ENCODE results near the gene MICAL2. TPM values are rescaled to one million over a fixed set of nuclear protein-coding genes. Genes with fewer than 3 reads are reported as not detected.

The MICAL2 gene
- total RNA-seq, 1 experiment from 2014 or later: 37.4 TPM

- BruUV-seq (replicated peaks): no TSS peak
These were observed 53.9 kb downstream of the MICAL2 start for GRCh38 chr11:12164061-12165014.

More at GRCh38 chr11:12164061-12165014, 53.9 kb downstream of the MICAL2 start:
- Histone ChIP-seq H3K4me2 (ENCODE audit: low read length) (peak overlapping the region; percentile 67), H3K27ac (ENCODE audit: low read depth, low read length) (peak overlapping the region; percentile 87), H3K36me3 (ENCODE audit: control insufficient read depth in 1 of 2, insufficient read depth in 2 of 2, low read length in 2 of 2) (no peaks in the 10 kb centered on the region; a peak in 1 of 4 replicates), H4K20me1 (ENCODE audit: insufficient read depth) (no peaks in the 10 kb centered on the region), H3K4me1 (ENCODE audit: control insufficient read depth in 1 of 2, insufficient read depth in 2 of 2, low read length in 2 of 2) (peaks cover 64 to 88% of the 10 kb centered on the region in 2 experiments), H3K9ac (ENCODE audit: low read length) (peak overlapping the region; percentile 52), H3K9me3 (ENCODE audit: control insufficient read depth in 1 of 2, insufficient read depth in 1 of 2, low read depth in 1 of 2, low read length in 2 of 2) (no peaks in the 10 kb centered on the region), H3K79me2 (ENCODE audit: insufficient read depth, low read length) (no peaks in the 10 kb centered on the region), H3K27me3 (ENCODE audit: insufficient read depth, low read length) (no peaks in the 10 kb centered on the region), H3K9me2 (ENCODE audit: insufficient read depth) (no peaks in the 10 kb centered on the region), H2AFZ (ENCODE audit: low read depth, low read length, poor library complexity, severe bottlenecking) (no peak overlapping the region), H3K4me3 (replicated peaks in 1 of 2; ENCODE audit: low read depth in 1 of 2, low read length in 2 of 2) (peak overlapping the region in 1 of 2 experiments; percentile 28; a peak in 2 of 4 replicates)
- ATAC-seq (peak; percentile 69), DNase-seq (ENCODE audit: low read depth, low spot score) (peak; percentile 93)
- ChIA-PET CTCF (interaction anchor here (1.1 to 1.3 kb wide), 2 partner anchors 77 to 117 kb away, joined by 3 to 4 read pairs; no protein-coding TSS in a partner anchor), POLR2A (interaction anchor here (0.6 to 2.6 kb wide), 11 partner anchors 12 to 77 kb away, joined by 3 to 13 read pairs (median 4); no protein-coding TSS in a partner anchor), RAD21 (ENCODE audit: low non-redundant PET in 1 of 2, low total read pairs in 2 of 2, uncharacterized antibody in 2 of 2, unreplicated experiment in 2 of 2) (interaction anchor here in 1 of 2 experiments (1.5 kb wide), 1 partner anchor 18 kb away, joined by 3 read pairs; no protein-coding TSS in a partner anchor)
- TF ChIP-seq, protein P1, sequence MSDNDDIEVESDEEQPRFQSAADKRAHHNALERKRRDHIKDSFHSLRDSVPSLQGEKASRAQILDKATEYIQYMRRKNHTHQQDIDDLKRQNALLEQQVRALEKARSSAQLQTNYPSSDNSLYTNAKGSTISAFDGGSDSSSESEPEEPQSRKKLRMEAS (IDR thresholded peaks at IDR 0.05): peak; percentile 71
- TF ChIP-seq SIN3A (IDR thresholded peaks at IDR 0.05; ENCODE audit: low read depth): peak; percentile 77
- TF ChIP-seq CBX3 (IDR thresholded peaks at IDR 0.05; ENCODE audit: low read depth): peak; percentile 73; the same call in 1 of the 2 replicates
- TF ChIP-seq ATF3 (IDR thresholded peaks at IDR 0.05): no peak
- no peak for TF ChIP-seq TCF7L2 (IDR thresholded peaks at IDR 0.05; ENCODE audit: borderline replicate concordance, extremely low read depth, insufficient read depth, insufficient read length)
- 0 out of 2 replicates have a peak, but pooled peaks have one; percentile 25 for TF ChIP-seq RAD21 (IDR thresholded peaks at IDR 0.05; ENCODE audit: low read depth)
- peak; percentile 51 for TF ChIP-seq FOSL1 (IDR thresholded peaks at IDR 0.05; ENCODE audit: low read depth)
- TF ChIP-seq CEBPB (IDR thresholded peaks at IDR 0.05; ENCODE audit: low read depth): peak; percentile 59
- TF ChIP-seq JUND (IDR thresholded peaks at IDR 0.05): peak; percentile 60
- TF ChIP-seq SRF (IDR thresholded peaks at IDR 0.05; ENCODE audit: low read depth): 0 out of 2 replicates have a peak, but pooled peaks have one; percentile 19
- no peak for TF ChIP-seq YY1 (IDR thresholded peaks at IDR 0.05; ENCODE audit: extremely low read depth, insufficient replicate concordance, low read depth, low read length)
- no peak for TF ChIP-seq REST (IDR thresholded peaks at IDR 0.05; ENCODE audit: low read depth)
- TF ChIP-seq ZFX (IDR thresholded peaks at IDR 0.05): no peak
- no peak for TF ChIP-seq POLR2AphosphoS5 (IDR thresholded peaks at IDR 0.05; ENCODE audit: low read depth, low read length)
- TF ChIP-seq SP1 (IDR thresholded peaks at IDR 0.05; ENCODE audit: low read depth): peak; percentile 72
- intact Hi-C loops (cut with micrococcal nuclease): no loop called here

Measured in HCT116 (cell line).